HEK293 (cell line): ENCODE measurements around the gene CHEK2.
"Not testable (repeated sequence)": the region's sequence is repeated elsewhere in the genome, so short reads cannot be mapped to it uniquely, and the experiment has no call there.

ENCODE experiments used
- CTCF ChIA-PET: fragments of 350-600 bp; formaldehyde crosslinking; extraction: SDS; loops from one replicate; lab custom pipeline; 2021; ENCODE audit warnings: antibody characterized with exemption; lab: Yijun Ruan, JAX
- POLR2A ChIA-PET: fragments of 300-600 bp; formaldehyde crosslinking; extraction: SDS; loops from one replicate; lab custom pipeline; 2020; ENCODE audit warnings: antibody characterized with exemption, inconsistent platforms; lab: Yijun Ruan, JAX
- H3K27ac ChIP-seq: fragments of 200-500 bp; sonication (Bioruptor generic); 2 replicates; pipeline ENCODE4 v1.5.1; 2014; ENCODE audit warnings: low read depth, low read length, control low read depth, inconsistent platforms; ENCODE audit errors: extremely low read depth
- H3K36me3 ChIP-seq, 2 experiments: fragments of 200-500 bp in 1 of 2; sonication (Bioruptor generic) in 1 of 2; 1 replicate in 1 of 2; 2 replicates in 1 of 2; pipeline ENCODE4 v1.5.1; 2014 to 2017; ENCODE audit warnings: inconsistent platforms in 2 of 2, low read length in 2 of 2; ENCODE audit not compliant: control insufficient read depth in 2 of 2, insufficient read depth in 1 of 2
- H3K4me1 ChIP-seq: fragments of 200-500 bp; sonication (Bioruptor generic); 2 replicates; pipeline ENCODE4 v1.5.1; 2014; ENCODE audit warnings: mild to moderate bottlenecking, low read length, inconsistent platforms; ENCODE audit not compliant: control insufficient read depth, insufficient read depth
- H3K4me3 ChIP-seq: 2 replicates; pipeline ENCODE4 v1.5.1; 2011; ENCODE audit warnings: low read depth, mild to moderate bottlenecking, control low read depth, low read length, moderate library complexity
- H3K9me3 ChIP-seq: fragments of 200-500 bp; sonication (Bioruptor generic); 2 replicates; pipeline ENCODE4 v1.5.1; 2014; ENCODE audit warnings: low read depth, low read length, inconsistent platforms; ENCODE audit not compliant: control insufficient read depth, insufficient read depth
- EGR2 ChIP-seq: fragments of 450-650 bp; formaldehyde crosslinking; IDR thresholded peaks from 2 replicates; pipeline ENCODE4 v1.5.1; 2016; ENCODE audit warnings: low read depth, missing biosample characterization, missing genetic modification characterization
- KLF1 ChIP-seq: fragments of 450-650 bp; formaldehyde crosslinking; IDR thresholded peaks from 2 replicates; pipeline ENCODE4 v1.5.1; 2016; ENCODE audit warnings: missing biosample characterization, missing genetic modification characterization
- KLF17 ChIP-seq: fragments of 450-650 bp; formaldehyde crosslinking; IDR thresholded peaks from 2 replicates; pipeline ENCODE4 v1.5.1; 2016; ENCODE audit warnings: missing biosample characterization, missing genetic modification characterization
- KLF7 ChIP-seq: fragments of 450-650 bp; formaldehyde crosslinking; IDR thresholded peaks from 2 replicates; pipeline ENCODE4 v1.5.1; 2016; ENCODE audit warnings: missing biosample characterization, missing genetic modification characterization, borderline replicate concordance
- KLF8 ChIP-seq: fragments of 450-650 bp; formaldehyde crosslinking; IDR thresholded peaks from 2 replicates; pipeline ENCODE4 v1.5.1; 2016; ENCODE audit warnings: missing biosample characterization, missing genetic modification characterization
- KLF9 ChIP-seq: fragments of 450-650 bp; formaldehyde crosslinking; IDR thresholded peaks from 2 replicates; pipeline ENCODE4 v1.5.1; 2016; ENCODE audit warnings: missing biosample characterization, missing genetic modification characterization, low read depth
- SP2 ChIP-seq: fragments of 450-650 bp; formaldehyde crosslinking; IDR thresholded peaks from 2 replicates; pipeline ENCODE4 v1.5.1; 2016; ENCODE audit warnings: missing biosample characterization, missing genetic modification characterization
- SP3 ChIP-seq: fragments of 450-650 bp; formaldehyde crosslinking; IDR thresholded peaks from 2 replicates; pipeline ENCODE4 v1.5.1; 2016; ENCODE audit warnings: missing biosample characterization, missing genetic modification characterization
- ZBTB11 ChIP-seq: fragments of 450-650 bp; formaldehyde crosslinking; conservative IDR thresholded peaks from 2 replicates; pipeline ENCODE4 v1.5.1; 2016; ENCODE audit warnings: low read depth, missing biosample characterization, missing genetic modification characterization
- ZBTB17 ChIP-seq: fragments of 450-650 bp; formaldehyde crosslinking; IDR thresholded peaks from 2 replicates; pipeline ENCODE4 v1.5.1; 2016; ENCODE audit warnings: missing biosample characterization, missing genetic modification characterization
- ZBTB26 ChIP-seq: fragments of 450-650 bp; formaldehyde crosslinking; optimal IDR thresholded peaks from 2 replicates; pipeline ENCODE3; 2016; ENCODE audit warnings: missing biosample characterization, mild to moderate bottlenecking, missing genetic modification characterization
- ZFHX2 ChIP-seq: fragments of 450-650 bp; formaldehyde crosslinking; conservative IDR thresholded peaks from 2 replicates; pipeline ENCODE4 v1.5.1; 2016; ENCODE audit warnings: missing biosample characterization, missing genetic modification characterization
- ZNF18 ChIP-seq: fragments of 450-650 bp; formaldehyde crosslinking; IDR thresholded peaks from 2 replicates; pipeline ENCODE4 v1.5.1; 2016; ENCODE audit warnings: missing biosample characterization, missing genetic modification characterization
- ZNF335 ChIP-seq: fragments of 450-650 bp; formaldehyde crosslinking; conservative IDR thresholded peaks from 2 replicates; pipeline ENCODE4 v1.5.1; 2016; ENCODE audit warnings: missing biosample characterization, missing genetic modification characterization
- ZNF792 ChIP-seq: fragments of 450-650 bp; formaldehyde crosslinking; IDR thresholded peaks from 2 replicates; pipeline ENCODE4 v1.5.1; 2016; ENCODE audit warnings: missing biosample characterization, missing genetic modification characterization
- ZSCAN4 ChIP-seq: fragments of 450-650 bp; formaldehyde crosslinking; IDR thresholded peaks from 2 replicates; pipeline ENCODE4 v1.5.1; 2017; ENCODE audit warnings: missing biosample characterization, missing genetic modification characterization

CHEK2 gene

GRCh38 chr22:28678778-28679610 is 62.6 kb downstream of the CHEK2 start:
- peak overlapping the region; percentile 69; the same call in 1 of the 2 replicates for H3K27ac ChIP-seq
- CTCF ChIA-PET, result interaction anchor here (0.7 to 1.4 kb wide), 2 partner anchors 78 to 291 kb away, joined by 3 to 4 read pairs; no protein-coding TSS in a partner anchor

More at GRCh38 chr22:28678778-28679610, 62.6 kb downstream of the CHEK2 start:
- H3K9me3 ChIP-seq, H3K4me1 ChIP-seq, H3K36me3 ChIP-seq: not testable (repeated sequence)
- POLR2A ChIA-PET, result interaction anchor here (0.6 to 1.6 kb wide), 3 partner anchors 17 to 146 kb away, joined by 3 to 8 read pairs (median 7); partner anchors contain the start of genes CHEK2 and HSCB
- H3K4me3 ChIP-seq, result peak overlapping the region; percentile 57
- peak; percentile 72; the same call in 1 of the 2 replicates for TF ChIP-seq KLF8 (tag by site-specific recombination)
- TF ChIP-seq ZBTB17 (tag by site-specific recombination), result peak; percentile 62; the same call in 1 of the 2 replicates
- 0 out of 2 replicates have a peak, but pooled peaks have one; percentile 15 for TF ChIP-seq KLF17 (tag by site-specific recombination)
- TF ChIP-seq KLF7 (tag by site-specific recombination), result peak; percentile 17; the same call in 1 of the 2 replicates
- peak; percentile 25 for TF ChIP-seq ZNF335
- TF ChIP-seq ZBTB11 (tag by site-specific recombination), result 0 out of 2 replicates have a peak, but pooled peaks have one; percentile 25
- TF ChIP-seq ZSCAN4 (tag by site-specific recombination), result peak; percentile 71
- TF ChIP-seq ZBTB26, result peak; percentile 40
- peak; percentile 53 for TF ChIP-seq KLF9 (tag by site-specific recombination)
- peak; percentile 30; the same call in 1 of the 2 replicates for TF ChIP-seq SP2
- TF ChIP-seq ZFHX2 (tag by site-specific recombination), result peak; percentile 76
- TF ChIP-seq ZNF18 (tag by site-specific recombination), result peak; percentile 66
- TF ChIP-seq KLF1 (tag by site-specific recombination), result peak; percentile 88
- TF ChIP-seq SP3 (tag by site-specific recombination), result peak; percentile 41; the same call in 1 of the 2 replicates
- TF ChIP-seq EGR2 (tag by site-specific recombination), result peak; percentile 71; the same call in 1 of the 2 replicates
- peak; percentile 94 for TF ChIP-seq ZNF792 (tag by site-specific recombination)
- TF ChIP-seq, all 188 proteins: peak for 16; not testable (repeated sequence) for 172
